ENCODE results near the gene ADARB2. TPM values are rescaled to one million over a fixed set of nuclear protein-coding genes. Genes with fewer than 3 reads are reported as not detected.

ADARB2 gene
- total and polyA plus RNA-seq, 4 donors: 0.55 to 0.70 (median 0.59) TPM; not detected in 1

DNA sequence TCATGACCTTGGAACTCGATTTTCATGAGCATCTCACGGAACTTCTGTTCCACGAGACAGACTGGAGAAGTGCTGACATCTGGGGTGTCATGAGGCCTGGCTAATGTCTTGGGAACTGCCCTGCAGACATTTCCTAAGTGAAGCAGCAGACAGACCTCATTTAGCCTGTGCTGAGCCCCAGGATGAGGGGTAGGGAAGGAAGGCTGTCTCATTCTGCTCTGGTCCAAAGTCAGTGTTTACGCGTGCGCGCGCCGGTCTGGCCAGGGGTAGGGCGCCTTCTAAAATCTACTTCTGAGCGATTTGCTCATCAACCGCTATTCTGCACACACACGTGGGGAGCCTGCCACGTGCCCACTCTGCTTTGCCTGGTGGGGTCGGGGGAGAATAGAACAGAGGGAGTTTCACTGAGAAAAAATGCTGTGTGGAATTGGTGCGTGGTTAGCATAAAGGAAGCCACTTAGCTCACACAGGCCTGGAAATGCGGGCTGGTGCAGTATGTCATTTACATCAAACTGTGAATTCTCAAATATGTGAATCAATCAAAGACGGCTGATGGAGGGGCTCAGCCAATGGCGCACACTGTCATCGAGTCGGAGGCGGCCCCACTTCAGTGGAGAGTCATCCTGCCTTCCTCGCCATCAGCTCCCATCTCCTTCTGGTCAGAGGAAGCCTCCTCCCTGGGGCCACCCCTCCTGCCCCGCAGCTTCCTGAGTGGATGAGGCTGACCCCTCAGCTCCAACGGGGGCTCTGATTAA, 335.1 kb downstream of the ADARB2 start:
- H3K36me3 ChIP-seq (ENCODE audit: control insufficient read depth in 4 of 4, insufficient read depth in 3 of 4, low read depth in 1 of 4, low read length in 3 of 4): no peaks in the 10 kb centered on the region
- no peak overlapping the region for H3K27ac ChIP-seq (ENCODE audit: low read depth in 1 of 2, low read length in 2 of 2)
- H3K27me3 ChIP-seq (ENCODE audit: control insufficient read depth in 4 of 4, insufficient read depth in 4 of 4, low read length in 3 of 4): no peaks in the 10 kb centered on the region
- TF ChIP-seq FOXA2 (IDR thresholded peaks at IDR 0.05) (no peak), FOXA1 (IDR thresholded peaks at IDR 0.05) (no peak), HNF4A (conservative IDR thresholded peaks at IDR 0.05) (no peak), SP1 (IDR thresholded peaks at IDR 0.05) (no peak), GABPA (IDR thresholded peaks at IDR 0.05 in 1 of 2, conservative IDR thresholded peaks at IDR 0.05 in 1 of 2) (no peak), RAD21 (IDR thresholded peaks at IDR 0.05) (no peak), YY1 (IDR thresholded peaks at IDR 0.05) (no peak), NR2F2 (IDR thresholded peaks at IDR 0.05) (no peak)
- TF ChIP-seq, protein P1, sequence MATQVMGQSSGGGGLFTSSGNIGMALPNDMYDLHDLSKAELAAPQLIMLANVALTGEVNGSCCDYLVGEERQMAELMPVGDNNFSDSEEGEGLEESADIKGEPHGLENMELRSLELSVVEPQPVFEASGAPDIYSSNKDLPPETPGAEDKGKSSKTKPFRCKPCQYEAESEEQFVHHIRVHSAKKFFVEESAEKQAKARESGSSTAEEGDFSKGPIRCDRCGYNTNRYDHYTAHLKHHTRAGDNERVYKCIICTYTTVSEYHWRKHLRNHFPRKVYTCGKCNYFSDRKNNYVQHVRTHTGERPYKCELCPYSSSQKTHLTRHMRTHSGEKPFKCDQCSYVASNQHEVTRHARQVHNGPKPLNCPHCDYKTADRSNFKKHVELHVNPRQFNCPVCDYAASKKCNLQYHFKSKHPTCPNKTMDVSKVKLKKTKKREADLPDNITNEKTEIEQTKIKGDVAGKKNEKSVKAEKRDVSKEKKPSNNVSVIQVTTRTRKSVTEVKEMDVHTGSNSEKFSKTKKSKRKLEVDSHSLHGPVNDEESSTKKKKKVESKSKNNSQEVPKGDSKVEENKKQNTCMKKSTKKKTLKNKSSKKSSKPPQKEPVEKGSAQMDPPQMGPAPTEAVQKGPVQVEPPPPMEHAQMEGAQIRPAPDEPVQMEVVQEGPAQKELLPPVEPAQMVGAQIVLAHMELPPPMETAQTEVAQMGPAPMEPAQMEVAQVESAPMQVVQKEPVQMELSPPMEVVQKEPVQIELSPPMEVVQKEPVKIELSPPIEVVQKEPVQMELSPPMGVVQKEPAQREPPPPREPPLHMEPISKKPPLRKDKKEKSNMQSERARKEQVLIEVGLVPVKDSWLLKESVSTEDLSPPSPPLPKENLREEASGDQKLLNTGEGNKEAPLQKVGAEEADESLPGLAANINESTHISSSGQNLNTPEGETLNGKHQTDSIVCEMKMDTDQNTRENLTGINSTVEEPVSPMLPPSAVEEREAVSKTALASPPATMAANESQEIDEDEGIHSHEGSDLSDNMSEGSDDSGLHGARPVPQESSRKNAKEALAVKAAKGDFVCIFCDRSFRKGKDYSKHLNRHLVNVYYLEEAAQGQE (IDR thresholded peaks at IDR 0.05): no peak
- WGBS: 79% methylated on average over 25 of the region's 25 CpGs
- H3K4me3 ChIP-seq (ENCODE audit: low read depth in 1 of 3, low read length in 3 of 3): no peak overlapping the region
- no peaks in the 10 kb centered on the region for H3K9me3 ChIP-seq (ENCODE audit: control insufficient read depth in 4 of 4, low read length in 3 of 4)
- no peak overlapping the region for H3K9ac ChIP-seq (ENCODE audit: low read depth in 1 of 2, low read length in 2 of 2)
- H3K4me1 ChIP-seq (ENCODE audit: control insufficient read depth in 4 of 4, insufficient read depth in 4 of 4, low read length in 3 of 4): no peaks in the 10 kb centered on the region
- no peak for DNase-seq (ENCODE audit: low spot score)

DNA sequence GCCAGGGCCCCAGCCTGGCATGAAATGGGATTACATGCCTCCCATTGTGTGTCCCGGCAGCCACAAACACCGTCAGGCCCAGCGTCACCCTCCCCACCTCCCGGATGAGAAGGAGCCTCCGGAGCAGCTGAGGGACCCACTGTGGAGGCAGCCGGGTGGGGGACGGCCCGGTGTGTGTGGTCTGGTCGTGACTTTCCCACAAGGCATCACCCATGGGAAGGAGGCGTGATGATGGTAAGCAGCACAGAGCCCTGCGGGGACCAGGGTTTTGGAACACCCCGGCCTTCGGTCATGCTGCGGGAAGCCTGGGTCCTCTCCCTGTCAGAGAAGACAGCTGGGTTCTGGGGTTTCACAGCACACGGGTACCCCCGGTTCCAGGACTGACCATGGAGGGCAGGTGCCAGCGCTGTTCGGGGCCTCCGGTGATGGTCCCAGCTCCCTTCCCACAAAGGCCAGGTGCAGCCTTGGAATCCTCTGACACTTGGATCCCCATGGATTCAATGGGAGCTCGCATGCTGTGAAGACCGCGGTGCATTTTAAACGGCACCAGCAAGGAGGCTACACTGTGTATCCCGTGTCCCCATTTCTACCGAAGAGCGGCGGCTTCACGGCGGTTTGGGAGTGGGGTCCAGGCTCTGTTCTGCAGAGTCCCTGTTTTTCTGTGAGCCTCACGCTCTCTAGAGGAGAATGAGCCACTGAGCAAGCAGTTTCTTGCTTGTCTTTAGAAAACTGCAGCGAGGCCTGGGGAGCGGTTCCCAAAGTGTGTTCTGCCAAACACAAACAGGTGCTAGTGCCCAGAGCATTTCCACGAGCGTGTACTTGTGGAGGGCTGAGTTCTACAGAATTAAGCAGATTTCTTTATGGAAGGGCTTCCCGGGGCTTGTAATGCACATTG, 336.0 kb downstream of the ADARB2 start:
- Histone ChIP-seq H3K4me3 (ENCODE audit: low read depth in 1 of 3, low read length in 3 of 3) (no peak overlapping the region), H3K4me1 (ENCODE audit: control insufficient read depth in 4 of 4, insufficient read depth in 4 of 4, low read length in 3 of 4) (no peaks in the 10 kb centered on the region), H3K9me3 (ENCODE audit: control insufficient read depth in 4 of 4, low read length in 3 of 4) (no peaks in the 10 kb centered on the region), H3K27ac (ENCODE audit: low read depth in 1 of 2, low read length in 2 of 2) (no peak overlapping the region), H3K36me3 (ENCODE audit: control insufficient read depth in 4 of 4, insufficient read depth in 3 of 4, low read depth in 1 of 4, low read length in 3 of 4) (no peaks in the 10 kb centered on the region), H3K9ac (ENCODE audit: low read depth in 1 of 2, low read length in 2 of 2) (no peak overlapping the region), H3K27me3 (ENCODE audit: control insufficient read depth in 4 of 4, insufficient read depth in 4 of 4, low read length in 3 of 4) (no peaks in the 10 kb centered on the region)
- TF ChIP-seq YY1 (IDR thresholded peaks at IDR 0.05) (no peak), GABPA (IDR thresholded peaks at IDR 0.05 in 1 of 2, conservative IDR thresholded peaks at IDR 0.05 in 1 of 2) (no peak), HNF4A (conservative IDR thresholded peaks at IDR 0.05) (no peak), FOXA1 (IDR thresholded peaks at IDR 0.05) (no peak), TAF1 (conservative IDR thresholded peaks at IDR 0.05) (no peak), RXRA (IDR thresholded peaks at IDR 0.05) (no peak), EGR1 (IDR thresholded peaks at IDR 0.05; ENCODE audit: low read depth in 2 of 2) (no peak), JUND (IDR thresholded peaks at IDR 0.05) (no peak), SP1 (IDR thresholded peaks at IDR 0.05) (no peak), FOXA2 (IDR thresholded peaks at IDR 0.05) (no peak)
- TF ChIP-seq, protein P2, sequence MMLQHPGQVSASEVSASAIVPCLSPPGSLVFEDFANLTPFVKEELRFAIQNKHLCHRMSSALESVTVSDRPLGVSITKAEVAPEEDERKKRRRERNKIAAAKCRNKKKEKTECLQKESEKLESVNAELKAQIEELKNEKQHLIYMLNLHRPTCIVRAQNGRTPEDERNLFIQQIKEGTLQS (IDR thresholded peaks at IDR 0.05): no peak
- TF ChIP-seq, protein P3, sequence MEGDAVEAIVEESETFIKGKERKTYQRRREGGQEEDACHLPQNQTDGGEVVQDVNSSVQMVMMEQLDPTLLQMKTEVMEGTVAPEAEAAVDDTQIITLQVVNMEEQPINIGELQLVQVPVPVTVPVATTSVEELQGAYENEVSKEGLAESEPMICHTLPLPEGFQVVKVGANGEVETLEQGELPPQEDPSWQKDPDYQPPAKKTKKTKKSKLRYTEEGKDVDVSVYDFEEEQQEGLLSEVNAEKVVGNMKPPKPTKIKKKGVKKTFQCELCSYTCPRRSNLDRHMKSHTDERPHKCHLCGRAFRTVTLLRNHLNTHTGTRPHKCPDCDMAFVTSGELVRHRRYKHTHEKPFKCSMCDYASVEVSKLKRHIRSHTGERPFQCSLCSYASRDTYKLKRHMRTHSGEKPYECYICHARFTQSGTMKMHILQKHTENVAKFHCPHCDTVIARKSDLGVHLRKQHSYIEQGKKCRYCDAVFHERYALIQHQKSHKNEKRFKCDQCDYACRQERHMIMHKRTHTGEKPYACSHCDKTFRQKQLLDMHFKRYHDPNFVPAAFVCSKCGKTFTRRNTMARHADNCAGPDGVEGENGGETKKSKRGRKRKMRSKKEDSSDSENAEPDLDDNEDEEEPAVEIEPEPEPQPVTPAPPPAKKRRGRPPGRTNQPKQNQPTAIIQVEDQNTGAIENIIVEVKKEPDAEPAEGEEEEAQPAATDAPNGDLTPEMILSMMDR (IDR thresholded peaks at IDR 0.05; ENCODE audit: low read depth, low read length, missing input control): no peak
- TF ChIP-seq, protein P1 (IDR thresholded peaks at IDR 0.05): no peak
- TF ChIP-seq, protein P4, sequence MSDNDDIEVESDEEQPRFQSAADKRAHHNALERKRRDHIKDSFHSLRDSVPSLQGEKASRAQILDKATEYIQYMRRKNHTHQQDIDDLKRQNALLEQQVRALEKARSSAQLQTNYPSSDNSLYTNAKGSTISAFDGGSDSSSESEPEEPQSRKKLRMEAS (IDR thresholded peaks at IDR 0.05): no peak
- TF ChIP-seq, protein P5, sequence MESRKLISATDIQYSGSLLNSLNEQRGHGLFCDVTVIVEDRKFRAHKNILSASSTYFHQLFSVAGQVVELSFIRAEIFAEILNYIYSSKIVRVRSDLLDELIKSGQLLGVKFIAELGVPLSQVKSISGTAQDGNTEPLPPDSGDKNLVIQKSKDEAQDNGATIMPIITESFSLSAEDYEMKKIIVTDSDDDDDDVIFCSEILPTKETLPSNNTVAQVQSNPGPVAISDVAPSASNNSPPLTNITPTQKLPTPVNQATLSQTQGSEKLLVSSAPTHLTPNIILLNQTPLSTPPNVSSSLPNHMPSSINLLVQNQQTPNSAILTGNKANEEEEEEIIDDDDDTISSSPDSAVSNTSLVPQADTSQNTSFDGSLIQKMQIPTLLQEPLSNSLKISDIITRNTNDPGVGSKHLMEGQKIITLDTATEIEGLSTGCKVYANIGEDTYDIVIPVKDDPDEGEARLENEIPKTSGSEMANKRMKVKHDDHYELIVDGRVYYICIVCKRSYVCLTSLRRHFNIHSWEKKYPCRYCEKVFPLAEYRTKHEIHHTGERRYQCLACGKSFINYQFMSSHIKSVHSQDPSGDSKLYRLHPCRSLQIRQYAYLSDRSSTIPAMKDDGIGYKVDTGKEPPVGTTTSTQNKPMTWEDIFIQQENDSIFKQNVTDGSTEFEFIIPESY (IDR thresholded peaks at IDR 0.05): no peak
- 88% methylated on average over 35 of the region's 35 CpGs for WGBS
- DNase-seq (ENCODE audit: low spot score): no peak
